Cerebellar cortex (tissue), 1 donor: ENCODE data around the gene DOCK10.

ENCODE experiments used
- DNase-seq: peaks from one replicate; pipeline ENCODE4 v3.0.0-alpha.2; 2015; ENCODE audit warnings: low spot score

The DOCK10 gene

GRCh38 chr2:224835405-224835804 is 206.9 kb downstream of the DOCK10 start:
- DNase-seq = no peak

- DNase-seq = no peak
These were observed 208.3 kb downstream of the DOCK10 start for GRCh38 chr2:224833986-224834385.

- no peak for DNase-seq
These were observed 210.1 kb downstream of the DOCK10 start for GRCh38 chr2:224832207-224832606.

- DNase-seq = no peak
These were observed 210.7 kb downstream of the DOCK10 start for GRCh38 chr2:224831530-224831929.

GRCh38 chr2:224820283-224820991 is 221.8 kb downstream of the DOCK10 start:
- no peak for DNase-seq

GRCh38 chr2:224819075-224819474 is 223.2 kb downstream of the DOCK10 start:
- no peak for DNase-seq

- DNase-seq = no peak
These were observed 224.6 kb downstream of the DOCK10 start for GRCh38 chr2:224817676-224818075.

- no peak for DNase-seq
These were observed 225.5 kb downstream of the DOCK10 start for GRCh38 chr2:224816816-224817215.

- no peak for DNase-seq
These were observed 228.7 kb downstream of the DOCK10 start for GRCh38 chr2:224813578-224813977.

- no peak for DNase-seq
These were observed 234.9 kb downstream of the DOCK10 start for GRCh38 chr2:224807153-224807964.

- DNase-seq = no peak
These were observed 238.3 kb downstream of the DOCK10 start for GRCh38 chr2:224803930-224804329.

- no peak for DNase-seq
These were observed 239.9 kb downstream of the DOCK10 start for GRCh38 chr2:224802407-224802806.

- no peak for DNase-seq
These were observed 240.9 kb downstream of the DOCK10 start for GRCh38 chr2:224801360-224801759.

- no peak for DNase-seq
These were observed 242.6 kb downstream of the DOCK10 start for GRCh38 chr2:224799691-224800090.

GRCh38 chr2:224798180-224798579 is 244.1 kb downstream of the DOCK10 start:
- no peak for DNase-seq

GRCh38 chr2:224796695-224797305 is 245.5 kb downstream of the DOCK10 start:
- DNase-seq = no peak

GRCh38 chr2:224793946-224794345 is 248.3 kb downstream of the DOCK10 start:
- no peak for DNase-seq

GRCh38 chr2:224786848-224787247 is 255.4 kb downstream of the DOCK10 start:
- DNase-seq = no peak

- no peak for DNase-seq
These were observed 260.9 kb downstream of the DOCK10 start for GRCh38 chr2:224781400-224781799.

GRCh38 chr2:224780823-224781222 is 261.4 kb downstream of the DOCK10 start:
- DNase-seq = no peak

- DNase-seq = no peak
These were observed 262.2 kb downstream of the DOCK10 start for GRCh38 chr2:224780106-224780505.

GRCh38 chr2:224778474-224778877 is 263.8 kb downstream of the DOCK10 start:
- DNase-seq = peak; percentile 60

- no peak for DNase-seq
These were observed 264.7 kb downstream of the DOCK10 start for GRCh38 chr2:224777559-224777930.
